Large intestine (tissue), 3 donors: ENCODE measurements around the gene TAP2. TPM values are rescaled to one million over a fixed set of nuclear protein-coding genes. Genes with fewer than 3 reads are reported as not detected.

Experiments
- DNase-seq, 2 donors: peaks; one replicate each; pipeline versions ENCODE4 v3.0.0 to v3.0.0-alpha.2; 2013
- H3K27ac ChIP-seq: one replicate; pipeline ENCODE4 v1.5.1; 2013; ENCODE audit warnings: low read length
- H3K27me3 ChIP-seq: 2 replicates; pipeline ENCODE4 v1.6.1; 2013; ENCODE audit warnings: low read length; ENCODE audit not compliant: control insufficient read depth, insufficient read depth
- H3K36me3 ChIP-seq: 2 replicates; pipeline ENCODE4 v1.6.1; 2013; ENCODE audit warnings: low read length; ENCODE audit not compliant: control insufficient read depth, insufficient read depth
- H3K4me1 ChIP-seq: one replicate; pipeline ENCODE4 v1.6.1; 2013; ENCODE audit warnings: low read length; ENCODE audit not compliant: control insufficient read depth, insufficient read depth
- H3K4me3 ChIP-seq: one replicate; pipeline ENCODE4 v1.5.1; 2013; ENCODE audit warnings: low read length
- H3K9me3 ChIP-seq: one replicate; pipeline ENCODE4 v1.6.1; 2013; ENCODE audit warnings: mild to moderate bottlenecking, low read depth, low read length, moderate library complexity; ENCODE audit not compliant: control insufficient read depth
- WGBS: methylation state at CpG from one replicate; pipeline ENCODE4 v1.1.5; 2013; ENCODE audit warnings: low lambda C conversion rate; ENCODE audit not compliant: insufficient coverage; 5-methylcytosine and 5-hydroxymethylcytosine counted together
- polyA plus RNA-seq: library from polyadenylated mRNA; unstranded; fragments of 120-200 nt; gene quantifications from one replicate; pipeline ENCODE4 v1.2.1, GENCODE V29; 2013

The TAP2 gene
- polyA plus RNA-seq, 1 donor, result 13.3 TPM

DNA sequence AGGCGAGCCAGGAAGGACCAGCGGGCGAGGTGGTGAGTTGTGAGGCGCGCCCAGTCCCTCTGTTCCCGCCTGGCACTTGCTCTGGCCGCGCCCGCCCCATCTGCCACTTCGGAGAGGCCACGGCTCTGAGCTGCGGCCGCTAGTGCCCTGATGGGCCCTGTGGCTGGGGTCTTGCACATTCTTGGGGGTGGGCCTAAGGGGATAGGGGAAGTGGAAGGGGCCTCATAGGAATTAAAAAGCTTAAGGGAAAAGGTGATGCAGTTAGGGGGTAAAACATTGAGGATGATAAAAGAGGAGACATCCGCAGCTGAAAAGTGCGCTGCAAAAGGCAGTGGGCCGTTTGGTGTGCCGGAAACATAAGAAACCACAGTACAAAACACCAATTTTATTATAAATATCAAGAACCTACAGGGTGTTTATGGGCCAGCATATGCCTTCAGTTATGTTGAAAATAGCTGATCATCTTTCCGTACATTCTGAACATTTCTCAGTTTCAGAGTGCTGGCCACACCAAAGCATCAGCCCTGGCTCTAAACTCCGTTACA lies 6.4 kb upstream of the TAP2 start:
- Histone ChIP-seq H3K36me3 (peaks cover 44% of the 10 kb centered on the region), H3K4me1 (peaks cover 9% of the 10 kb centered on the region), H3K9me3 (no peaks in the 10 kb centered on the region), H3K27ac (peak overlapping the region; percentile 72), H3K4me3 (peak overlapping the region; percentile 58), H3K27me3 (no peaks in the 10 kb centered on the region)
- WGBS, result 100% methylated on average over 1 of the region's 19 CpGs
- DNase-seq, result no peak

DNA sequence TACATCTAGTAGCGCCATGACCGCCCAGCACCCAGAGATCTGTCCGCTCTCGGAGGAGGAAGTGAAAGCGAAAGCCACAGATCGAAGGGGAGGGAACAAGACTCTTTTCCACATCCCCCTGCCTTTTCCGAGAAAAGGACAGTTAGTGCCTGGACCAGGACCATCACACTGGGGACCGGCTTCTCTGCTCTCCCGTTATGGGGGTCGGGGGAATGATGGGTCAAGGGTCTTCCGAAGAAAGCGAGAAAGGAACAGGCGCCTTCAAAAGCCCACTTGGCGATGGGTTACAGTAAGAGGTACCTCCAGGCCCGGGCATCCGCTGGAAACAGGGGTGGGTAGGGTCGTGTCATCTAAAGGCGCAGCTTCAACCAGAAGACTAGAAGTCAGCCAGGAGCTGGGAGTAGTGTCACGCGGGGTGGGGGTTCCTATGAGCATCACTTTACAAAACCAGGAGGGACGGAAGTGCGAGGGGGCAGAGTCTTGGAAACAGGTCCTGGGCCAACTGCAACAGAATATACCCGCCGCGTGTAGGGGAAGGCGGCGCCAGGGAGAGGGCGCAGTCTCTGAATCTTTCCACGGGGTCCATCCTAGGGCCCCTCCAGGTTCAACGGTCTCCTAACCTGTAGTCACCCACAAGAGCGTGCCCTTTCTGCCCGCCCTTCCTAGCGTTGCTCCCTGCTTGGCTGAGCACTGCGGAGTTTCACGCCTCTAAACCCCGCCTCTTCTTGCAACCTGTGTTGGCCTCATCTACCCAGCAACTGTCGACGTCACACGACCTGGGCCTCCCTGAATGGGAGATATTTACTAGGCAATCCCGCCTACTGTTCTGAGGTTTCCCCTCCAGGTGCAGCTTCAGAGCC lies 5.7 kb upstream of the TAP2 start, which contains the start of gene PSMB8:
TSS of gene PSMB8 (minus strand) at position 69 of the 860 bp plus-strand sequence. CDS start at position 18, 51 bp downstream.
- H3K27me3 ChIP-seq, result no peaks in the 10 kb centered on the region
- H3K4me3 ChIP-seq, result peak within 1 kb of the TSS; percentile 58
- no peaks in the 10 kb centered on the region for H3K9me3 ChIP-seq
- H3K27ac ChIP-seq, result peak within 1 kb of the TSS; percentile 72
- DNase-seq, result peak; percentile 94 to 97
- H3K4me1 ChIP-seq, result peaks cover 9% of the 10 kb centered on the region
- H3K36me3 ChIP-seq, result peaks cover 42% of the 10 kb centered on the region
- WGBS, result 10% methylated on average over 2 of the region's 40 CpGs

- peak overlapping the region; percentile 58 for H3K4me3 ChIP-seq
- H3K9me3 ChIP-seq, result no peaks in the 10 kb centered on the region
- DNase-seq, result no peak
- peaks cover 36% of the 10 kb centered on the region for H3K36me3 ChIP-seq
- H3K27me3 ChIP-seq, result no peaks in the 10 kb centered on the region
- WGBS, result no CpG with 5 or more reads among the region's 28 CpGs
- H3K27ac ChIP-seq, result peak overlapping the region; percentile 72
- peaks cover 9% of the 10 kb centered on the region for H3K4me1 ChIP-seq
Observed at GRCh38 chr6:32843331-32843978, 4.9 kb upstream of the TAP2 start.

GRCh38 chr6:32842690-32843089 lies 4.2 kb upstream of the TAP2 start:
- Histone ChIP-seq H3K36me3 (peaks cover 31% of the 10 kb centered on the region), H3K27ac (no peak overlapping the region), H3K4me1 (peaks cover 13% of the 10 kb centered on the region)

GRCh38 chr6:32842021-32842650 lies 3.6 kb upstream of the TAP2 start:
- H3K27ac ChIP-seq, result no peak overlapping the region
- no peaks in the 10 kb centered on the region for H3K9me3 ChIP-seq
- no peak for DNase-seq
- H3K36me3 ChIP-seq, result peaks cover 27% of the 10 kb centered on the region
- no peak overlapping the region for H3K4me3 ChIP-seq
- no CpG with 5 or more reads among the region's 6 CpGs for WGBS
- H3K4me1 ChIP-seq, result peaks cover 14% of the 10 kb centered on the region
- H3K27me3 ChIP-seq, result no peaks in the 10 kb centered on the region

More at GRCh38 chr6:32842690-32843089, 4.2 kb upstream of the TAP2 start:
- WGBS, result 100% methylated on average over 2 of the region's 8 CpGs
- Histone ChIP-seq H3K27me3 (no peaks in the 10 kb centered on the region), H3K9me3 (no peaks in the 10 kb centered on the region), H3K4me3 (no peak overlapping the region)
- DNase-seq, result no peak

- Histone ChIP-seq H3K27me3 (no peaks in the 10 kb centered on the region), H3K4me3 (no peak overlapping the region), H3K4me1 (peaks cover 14% of the 10 kb centered on the region), H3K9me3 (no peaks in the 10 kb centered on the region), H3K27ac (no peak overlapping the region), H3K36me3 (peaks cover 17% of the 10 kb centered on the region)
- no peak for DNase-seq
- 80% methylated on average over 1 of the region's 9 CpGs for WGBS
Observed at GRCh38 chr6:32840604-32841246, 2.2 kb upstream of the TAP2 start.

GRCh38 chr6:32839356-32839755 lies 817 bp upstream of the TAP2 start:
- no peak for DNase-seq
- Histone ChIP-seq H3K9me3 (no peaks in the 10 kb centered on the region), H3K4me1 (peaks cover 10% of the 10 kb centered on the region), H3K27ac (no peak overlapping the region), H3K4me3 (no peak overlapping the region), H3K27me3 (no peaks in the 10 kb centered on the region), H3K36me3 (peaks cover 15% of the 10 kb centered on the region)
- no CpG with 5 or more reads among the region's 15 CpGs for WGBS

DNA sequence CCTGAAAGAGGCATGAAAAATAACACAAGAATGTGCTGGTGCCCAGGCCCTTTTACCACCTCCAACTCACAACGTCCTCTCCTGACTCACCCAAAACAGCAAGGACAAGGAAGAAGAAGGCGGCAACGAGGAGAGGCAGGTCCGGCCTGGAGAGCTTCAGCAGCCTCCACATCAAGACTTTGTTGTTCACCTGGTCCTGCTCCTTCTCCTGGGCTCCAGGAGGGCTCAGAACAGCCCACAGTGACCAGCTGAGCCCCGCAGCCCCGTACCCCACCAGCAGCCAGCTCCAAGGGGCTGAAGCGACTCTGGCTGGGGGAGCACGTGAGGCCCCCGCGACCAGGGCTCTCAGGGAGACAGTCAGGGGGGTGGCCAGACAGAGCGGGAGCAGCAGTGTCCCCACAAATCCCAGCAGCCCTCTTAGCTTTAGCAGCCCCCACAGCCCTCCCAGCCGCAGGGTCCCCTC lies 857 bp downstream of the TAP2 start:
- peaks cover 15% of the 10 kb centered on the region for H3K36me3 ChIP-seq
- DNase-seq, result no peak
- H3K4me3 ChIP-seq, result peak overlapping the region; percentile 83
- H3K27ac ChIP-seq, result peak overlapping the region; percentile 87
- H3K27me3 ChIP-seq, result no peaks in the 10 kb centered on the region
- no peaks in the 10 kb centered on the region for H3K9me3 ChIP-seq
- 100% methylated on average over 1 of the region's 12 CpGs for WGBS
- H3K4me1 ChIP-seq, result peaks cover 5% of the 10 kb centered on the region

DNA sequence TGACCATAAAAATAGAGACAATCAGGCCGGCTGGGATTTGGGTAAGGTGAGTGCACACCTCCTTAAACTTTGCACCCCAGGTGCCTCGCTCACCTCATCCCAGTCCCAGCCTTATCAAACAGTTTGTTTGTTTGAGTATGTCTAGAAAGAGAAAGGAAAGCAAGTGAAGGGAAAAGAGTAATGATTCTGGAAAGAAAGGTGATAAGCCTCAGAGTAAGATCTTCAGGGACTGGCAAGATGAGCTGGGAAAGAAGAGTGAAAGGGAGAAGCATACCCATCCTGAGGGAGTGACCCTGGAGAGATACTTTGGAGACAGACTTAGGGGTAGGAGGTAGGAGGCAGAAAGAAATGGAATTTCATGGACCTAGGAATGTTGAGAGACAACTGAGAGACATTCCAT lies 1.7 kb downstream of the TAP2 start:
- Histone ChIP-seq H3K27me3 (no peaks in the 10 kb centered on the region), H3K9me3 (no peaks in the 10 kb centered on the region), H3K4me1 (peaks cover 5% of the 10 kb centered on the region), H3K36me3 (peaks cover 16% of the 10 kb centered on the region), H3K27ac (no peak overlapping the region), H3K4me3 (no peak overlapping the region)
- WGBS, result no CpG with 5 or more reads among the region's 2 CpGs
- no peak for DNase-seq
